NCI-H2227 treated with DMSO at 0.1 percent for 48 hours (cell line): ENCODE data around the gene MDFIC.
"Not testable (repeated sequence)": the region's sequence is repeated elsewhere in the genome, so short reads cannot be mapped to it uniquely, and the experiment has no call there.

ENCODE experiments used
- DNase-seq: peaks from one replicate; lab custom pipeline; 2025; lab: John Stamatoyannopoulos, UW

MDFIC gene, protein sequence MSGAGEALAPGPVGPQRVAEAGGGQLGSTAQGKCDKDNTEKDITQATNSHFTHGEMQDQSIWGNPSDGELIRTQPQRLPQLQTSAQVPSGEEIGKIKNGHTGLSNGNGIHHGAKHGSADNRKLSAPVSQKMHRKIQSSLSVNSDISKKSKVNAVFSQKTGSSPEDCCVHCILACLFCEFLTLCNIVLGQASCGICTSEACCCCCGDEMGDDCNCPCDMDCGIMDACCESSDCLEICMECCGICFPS

DNA sequence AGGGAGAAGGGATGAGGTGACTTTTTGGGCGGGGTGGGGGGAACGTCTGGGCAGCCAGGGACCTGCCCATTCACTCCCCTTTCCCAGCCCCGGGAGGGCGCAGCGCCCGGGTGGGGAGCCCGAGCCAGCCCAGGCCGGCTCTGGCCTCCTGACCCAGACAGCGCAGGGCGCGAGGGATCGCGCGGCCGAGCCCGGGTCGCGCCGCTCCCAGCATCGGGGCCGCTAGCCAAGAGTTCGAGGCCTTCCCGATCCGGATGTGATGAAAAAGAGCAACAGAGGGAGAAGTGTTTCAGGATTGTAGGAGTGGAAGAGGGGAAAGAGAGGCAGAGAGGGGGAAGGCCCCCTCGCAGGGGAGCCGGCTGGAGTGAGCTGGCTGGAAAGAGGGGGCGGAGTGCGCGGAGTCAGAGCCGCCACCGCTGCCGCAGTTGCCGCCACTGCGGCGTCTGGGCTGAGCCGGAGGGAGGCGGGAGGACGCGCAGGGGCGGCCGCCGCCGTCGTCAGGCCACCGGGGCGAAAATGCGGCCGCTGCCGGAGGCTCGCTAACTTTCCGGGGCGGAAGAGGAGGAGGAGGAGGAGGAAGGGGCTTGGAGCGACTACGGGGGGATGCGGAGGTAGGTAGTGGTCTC, at the start of gene MDFIC:
Gene MDFIC, plus strand, starts transcription at position 69 of the 626 bp plus-strand sequence. CDS start 940 bp downstream, outside the sequence.
- no peak for DNase-seq

DNA sequence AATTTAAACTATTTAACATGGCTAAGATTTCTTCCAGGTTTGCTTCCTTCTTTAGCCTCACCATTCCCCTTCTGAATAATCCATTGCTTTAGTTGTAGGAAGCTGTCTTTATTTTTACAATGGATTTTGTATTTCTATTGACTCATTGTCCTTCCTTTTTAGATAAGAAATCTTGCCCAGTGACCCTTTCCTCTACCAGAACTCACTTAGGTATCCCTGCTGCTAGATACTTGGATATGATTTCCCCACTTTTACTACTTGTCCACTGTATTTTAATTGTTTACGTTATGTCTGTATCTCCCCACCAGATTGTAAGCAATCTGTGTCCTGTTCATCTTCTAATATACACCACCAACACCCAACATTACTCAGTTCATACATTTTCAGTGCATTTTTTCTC, 47.7 kb upstream of the MDFIC start:
- DNase-seq, result no peak

DNA sequence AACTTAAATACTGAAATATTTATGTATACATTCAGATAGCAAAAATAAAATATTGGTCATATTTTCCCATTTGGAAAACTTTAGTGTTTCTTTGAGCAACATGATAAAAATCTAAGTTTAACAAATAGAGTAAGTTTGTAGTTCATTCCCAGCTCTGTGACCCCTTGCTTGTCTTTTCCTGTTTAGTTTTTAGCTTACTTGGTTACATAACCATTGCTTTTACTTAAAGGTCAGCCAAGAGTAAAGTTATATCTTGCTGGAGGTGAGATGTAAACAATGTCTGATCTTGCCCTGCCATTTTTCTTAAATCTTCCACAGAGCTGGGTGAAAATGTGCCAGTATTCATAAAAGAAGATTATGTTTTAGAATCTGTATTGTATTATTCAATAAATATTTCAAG, 46.7 kb upstream of the MDFIC start:
- DNase-seq, result no peak

DNA sequence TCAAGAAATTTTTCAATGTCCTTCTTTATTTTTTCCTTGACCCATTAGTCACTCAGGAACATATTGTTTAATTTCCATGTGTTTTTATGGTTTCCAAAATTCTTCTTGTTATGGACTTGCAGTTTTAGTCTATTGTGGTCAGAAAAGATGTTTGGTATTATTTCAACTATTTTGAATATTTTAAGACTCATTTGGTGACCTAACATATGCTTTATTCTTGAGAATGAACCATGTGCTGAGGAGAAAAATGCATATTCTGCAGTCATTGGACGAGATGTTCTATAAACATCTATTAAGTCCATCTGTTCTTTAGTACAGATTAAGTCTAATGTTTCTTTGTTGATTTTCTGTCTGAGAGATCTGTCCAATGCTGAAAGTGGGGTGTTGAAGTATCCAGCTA, 42.3 kb upstream of the MDFIC start:
- DNase-seq, result no peak

DNA sequence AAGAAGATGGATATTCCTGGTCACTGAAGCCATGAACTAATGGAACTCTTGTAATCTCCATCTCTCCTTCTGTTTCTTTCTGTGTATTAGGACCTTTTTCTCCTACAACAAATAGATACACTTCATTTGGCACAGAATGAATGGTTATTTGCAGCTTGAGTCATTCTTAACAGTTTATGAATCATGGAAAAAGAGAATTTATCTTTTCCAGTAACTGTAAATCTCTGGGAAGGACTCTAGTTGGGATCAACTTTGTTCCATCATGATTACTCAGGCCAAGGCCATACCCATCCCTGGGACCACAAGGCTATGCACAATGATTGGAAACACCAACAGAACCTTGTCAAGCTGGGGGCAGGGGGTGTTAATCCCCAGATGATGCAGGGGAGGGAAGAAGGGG, 36.1 kb upstream of the MDFIC start:
- no peak for DNase-seq

DNA sequence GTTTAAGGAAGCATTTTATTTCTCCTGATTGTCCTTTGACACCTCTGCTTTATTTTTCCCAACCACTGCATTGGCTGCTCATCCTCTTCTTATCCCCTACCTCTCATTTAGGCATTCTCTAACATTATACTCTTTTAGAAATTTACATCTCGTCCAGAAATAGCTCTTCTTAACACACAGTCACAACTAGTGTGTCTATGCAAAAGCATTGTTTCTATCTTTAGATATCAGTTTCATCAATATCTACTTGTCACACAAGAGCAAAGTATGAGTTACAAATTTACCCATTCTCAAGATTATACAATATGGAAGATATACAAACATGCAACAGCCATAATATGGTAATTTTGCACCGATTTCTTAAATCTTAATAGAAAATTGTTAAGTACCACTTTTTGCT, 35.7 kb upstream of the MDFIC start:
- no peak for DNase-seq

DNA sequence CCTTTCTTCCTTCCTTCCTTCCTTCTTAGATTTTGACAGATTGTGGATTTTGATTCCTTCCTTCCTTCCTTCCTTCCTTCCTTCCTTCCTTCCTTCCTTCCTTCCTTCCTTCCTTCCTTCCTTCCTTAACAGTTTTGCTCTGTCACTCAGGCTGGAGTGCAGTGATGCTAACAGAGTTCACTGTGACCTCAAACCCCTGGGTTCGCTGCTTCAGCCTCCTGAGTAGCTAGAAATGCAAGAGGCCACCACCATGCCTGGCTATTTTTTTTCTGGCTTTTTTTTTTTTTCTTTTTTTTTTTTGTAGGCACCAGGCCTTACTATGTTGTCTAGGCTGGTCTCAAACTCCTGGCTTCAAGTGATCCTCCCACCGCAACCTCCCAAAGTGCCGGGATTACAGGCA, 32.8 kb upstream of the MDFIC start:
- not testable (repeated sequence) for DNase-seq

DNA sequence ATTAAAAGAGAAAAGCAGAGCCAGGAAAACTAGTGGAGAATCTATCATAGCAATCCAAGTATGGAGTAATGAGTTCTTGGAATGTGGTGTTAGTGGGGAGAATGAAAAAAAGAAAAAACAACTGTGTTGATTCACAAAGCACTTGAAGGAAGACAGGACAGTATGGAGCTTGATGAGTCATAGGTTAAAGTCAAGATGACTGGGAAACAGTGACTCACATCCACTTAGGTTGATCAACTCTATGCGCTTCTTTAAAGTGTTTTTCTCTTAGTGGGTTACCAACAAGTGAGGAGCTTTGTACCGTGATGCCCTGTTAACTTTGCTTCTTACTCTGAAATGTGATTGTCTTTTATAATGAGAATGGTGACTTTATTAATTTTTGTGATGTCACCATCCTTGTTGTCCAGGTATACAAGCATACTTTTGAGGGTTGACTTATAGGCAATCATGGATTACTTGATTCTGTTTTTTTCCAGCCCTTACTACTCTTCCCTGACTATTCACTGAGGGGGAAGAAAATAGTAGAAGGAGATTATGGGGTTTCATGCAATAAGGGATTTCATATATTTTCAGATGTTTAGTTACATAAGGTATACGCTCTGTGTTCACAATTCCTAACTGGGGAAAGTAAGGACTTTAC, 32.1 kb upstream of the MDFIC start:
- no peak for DNase-seq

DNA sequence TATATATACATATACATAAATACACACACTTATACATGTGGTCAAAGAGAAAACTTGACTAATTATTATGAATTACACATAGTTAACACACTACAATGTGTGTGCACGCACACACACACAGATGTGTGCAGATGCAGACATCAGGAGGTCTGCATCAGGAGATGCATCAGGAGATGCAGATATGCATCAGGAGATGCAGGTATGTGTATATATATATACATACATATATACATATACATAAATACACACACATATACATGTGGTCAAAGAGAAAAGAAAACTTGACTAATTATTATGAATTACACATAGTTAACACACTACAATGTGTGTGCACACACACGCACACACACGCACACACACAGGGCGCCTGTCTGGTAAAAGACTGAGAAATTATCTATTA, 31.3 kb upstream of the MDFIC start:
- DNase-seq, result no peak

DNA sequence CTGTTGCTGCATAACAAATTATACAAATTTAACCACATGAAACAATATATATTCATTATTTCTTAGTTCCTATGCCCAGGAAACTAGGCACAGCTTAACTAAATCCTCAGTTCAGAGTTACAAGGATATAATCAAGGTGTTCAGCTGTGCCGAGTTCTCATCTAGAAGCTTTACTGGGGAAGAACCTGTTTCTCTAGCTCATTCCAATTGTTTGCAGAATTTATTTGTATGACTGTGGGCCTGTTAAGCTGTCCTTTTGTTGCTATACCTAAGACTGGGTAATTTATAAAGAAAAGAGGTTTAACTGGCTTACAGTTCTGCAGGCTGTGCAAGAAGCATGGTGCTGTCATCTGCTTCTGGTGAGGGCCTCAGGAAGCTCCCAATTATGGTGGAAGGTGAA, 21.8 kb upstream of the MDFIC start:
- no peak for DNase-seq

DNA sequence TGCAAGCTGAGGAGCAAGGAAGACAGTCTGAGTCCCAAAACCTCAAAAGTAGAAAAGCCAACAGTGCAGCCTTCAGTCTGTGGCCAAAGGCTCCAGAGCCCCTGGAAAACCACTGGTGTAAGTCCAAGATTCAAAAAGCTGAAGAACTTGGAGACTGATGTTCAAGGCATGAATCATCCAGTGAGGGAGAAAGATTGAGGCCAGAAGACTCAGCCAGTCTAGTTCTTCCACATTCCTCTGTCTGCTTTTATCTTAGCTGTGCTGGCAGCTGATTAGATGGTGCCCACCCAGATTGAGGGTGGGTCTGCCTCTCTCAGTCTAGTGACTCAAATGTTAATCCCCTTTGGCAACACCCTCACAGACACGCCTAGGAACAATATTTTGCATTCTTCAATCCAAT, 20.1 kb upstream of the MDFIC start:
- DNase-seq, result no peak

DNA sequence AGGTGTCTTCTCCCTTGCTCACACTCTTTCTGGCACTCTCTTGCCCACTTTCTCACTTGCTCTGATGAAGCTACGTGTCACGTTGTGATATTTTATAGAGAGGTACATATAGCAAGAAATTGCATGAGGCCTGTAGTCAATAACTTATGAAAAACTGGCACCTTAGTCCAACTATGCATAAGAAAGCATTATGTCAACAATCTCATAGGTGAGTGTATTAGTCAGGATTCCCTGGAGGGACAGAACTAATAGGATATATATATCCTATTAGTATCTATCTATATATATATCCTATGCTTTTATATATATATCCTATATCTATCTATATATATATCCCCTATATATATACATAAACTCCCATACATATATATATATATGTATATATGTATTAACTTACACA, 18.8 kb upstream of the MDFIC start:
- DNase-seq, result no peak

DNA sequence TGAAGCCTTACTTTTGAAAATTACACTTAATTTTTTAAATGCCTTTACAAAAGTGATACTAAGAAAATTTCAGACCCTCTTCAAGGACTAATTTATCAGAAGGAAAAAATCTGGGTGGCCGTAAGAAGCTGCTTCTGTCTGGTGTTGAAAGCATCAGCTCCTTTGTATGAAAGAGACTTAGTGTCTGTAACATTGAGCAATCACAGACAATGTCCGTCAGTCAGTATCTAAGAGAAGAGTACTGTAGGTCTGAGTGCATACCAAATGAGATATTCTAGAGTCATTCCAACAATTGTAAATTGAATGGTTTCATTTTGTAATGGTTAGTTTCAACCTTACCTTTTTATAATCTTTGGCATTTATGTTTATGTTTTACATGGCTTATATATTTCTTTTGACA, 11.1 kb upstream of the MDFIC start:
- DNase-seq, result no peak

DNA sequence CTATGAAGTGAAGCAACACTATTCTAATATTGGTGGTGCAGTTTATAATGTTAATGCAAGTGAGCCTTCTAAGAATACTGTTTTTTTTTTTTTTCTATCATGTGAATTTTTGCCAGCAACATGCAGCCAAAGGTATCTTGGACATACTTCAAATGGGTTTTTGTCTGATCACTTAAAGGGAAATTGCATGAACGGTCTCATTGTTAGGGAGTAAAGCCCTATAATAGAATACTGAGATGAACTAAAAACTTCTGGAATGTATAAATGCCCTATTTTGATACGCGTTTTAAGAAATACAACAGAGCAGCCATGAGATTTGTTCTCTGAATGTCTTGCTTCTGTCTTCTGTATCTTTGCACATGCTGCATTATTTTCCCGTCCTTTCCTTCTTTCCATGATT, 10.5 kb upstream of the MDFIC start:
- no peak for DNase-seq

DNA sequence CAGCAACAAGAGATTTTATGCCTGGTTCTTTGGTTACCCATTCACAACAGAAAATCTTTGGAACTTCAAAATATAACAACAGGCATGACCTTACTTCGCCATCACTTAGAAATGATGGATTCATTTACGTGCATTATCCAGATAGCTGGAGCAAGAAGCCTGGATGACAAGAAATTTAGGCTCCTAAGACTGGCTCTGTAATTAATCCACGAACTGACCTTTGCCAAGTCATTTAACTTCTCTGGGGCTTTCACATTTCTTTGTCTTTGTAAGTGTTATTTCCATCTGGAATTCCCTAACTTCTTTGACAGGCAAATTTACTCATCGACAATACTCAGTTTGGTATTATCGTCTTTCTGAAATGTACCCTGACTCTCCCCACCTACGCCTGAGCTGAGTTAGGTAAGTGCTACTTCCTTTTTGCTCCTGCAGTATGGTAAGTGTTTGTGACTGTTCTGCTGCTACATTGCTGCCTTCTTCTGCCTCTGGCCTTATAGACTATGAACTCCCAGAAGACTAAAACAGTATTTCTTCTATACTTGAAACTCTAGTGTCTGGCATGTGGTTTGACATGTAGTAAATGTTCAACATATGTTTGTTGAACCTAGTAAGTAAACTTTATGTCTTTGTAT, 5.5 kb upstream of the MDFIC start:
- no peak for DNase-seq

DNA sequence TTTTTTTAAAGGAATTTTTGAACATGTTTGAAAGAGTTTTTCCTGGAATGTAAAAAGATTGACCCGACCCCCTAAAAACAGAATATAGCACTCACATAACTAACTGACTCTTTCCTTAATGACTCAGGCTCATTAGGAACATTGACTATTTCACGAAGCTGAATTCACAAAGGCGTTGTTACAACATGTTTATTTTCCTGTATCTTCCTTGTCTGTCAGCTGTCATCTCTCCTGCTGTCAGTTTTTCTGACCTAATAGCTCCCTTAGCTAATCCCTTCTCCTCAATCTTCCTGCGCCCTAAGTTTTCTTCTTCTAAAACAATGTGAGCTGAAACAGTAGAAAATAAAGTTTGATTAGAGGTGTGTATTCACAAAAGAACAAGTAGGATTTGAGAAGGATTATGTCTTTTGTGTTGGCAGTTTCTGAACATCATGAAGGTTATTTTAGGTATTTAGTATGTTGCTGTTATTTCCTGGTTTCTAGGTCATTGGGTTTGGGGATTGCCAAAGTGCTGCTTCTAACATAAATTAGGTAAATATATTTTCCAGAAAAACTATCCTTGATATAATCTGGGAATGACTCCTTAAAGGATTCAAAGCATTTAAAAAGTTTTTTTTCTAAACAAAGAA, 4.6 kb upstream of the MDFIC start:
- no peak for DNase-seq

DNA sequence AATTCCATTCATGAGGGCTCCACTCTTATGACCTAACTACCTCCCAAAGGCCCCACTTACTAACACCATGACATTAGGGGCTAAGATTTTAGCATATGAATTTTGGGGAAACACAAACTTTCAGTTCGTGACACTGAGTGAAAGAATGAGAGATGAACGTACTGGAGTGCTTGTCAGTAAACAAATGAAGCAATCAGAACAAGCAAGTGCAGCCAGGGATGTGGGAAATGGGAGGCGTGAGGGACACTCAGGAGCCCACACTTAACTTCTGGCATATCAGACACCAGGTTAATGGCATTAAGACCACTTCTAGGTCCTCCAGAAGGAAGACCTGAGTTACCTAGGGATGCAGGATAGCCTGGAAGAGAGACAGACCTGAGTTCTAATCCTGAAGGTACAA, 2.3 kb upstream of the MDFIC start:
- DNase-seq, result no peak

DNA sequence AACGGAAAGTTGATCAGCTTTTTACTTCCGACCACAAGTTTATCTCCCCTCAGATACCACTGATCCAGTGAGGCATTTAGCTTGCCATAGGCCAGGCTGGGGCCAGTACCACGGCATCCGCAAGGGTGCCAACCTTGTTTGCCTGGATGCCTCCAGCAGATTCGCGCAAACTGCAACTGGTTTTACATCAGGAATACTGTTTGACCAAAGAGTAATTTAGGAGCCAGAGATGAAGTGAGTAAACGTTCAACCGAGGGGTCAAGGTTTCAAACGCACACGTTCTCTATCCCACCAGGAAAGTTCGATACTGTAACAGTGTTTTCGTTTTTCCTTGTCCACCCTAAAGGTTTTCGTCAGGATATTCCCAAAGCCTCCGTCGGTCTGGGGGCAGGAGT, 266 bp upstream of the MDFIC start:
- no peak for DNase-seq

DNA sequence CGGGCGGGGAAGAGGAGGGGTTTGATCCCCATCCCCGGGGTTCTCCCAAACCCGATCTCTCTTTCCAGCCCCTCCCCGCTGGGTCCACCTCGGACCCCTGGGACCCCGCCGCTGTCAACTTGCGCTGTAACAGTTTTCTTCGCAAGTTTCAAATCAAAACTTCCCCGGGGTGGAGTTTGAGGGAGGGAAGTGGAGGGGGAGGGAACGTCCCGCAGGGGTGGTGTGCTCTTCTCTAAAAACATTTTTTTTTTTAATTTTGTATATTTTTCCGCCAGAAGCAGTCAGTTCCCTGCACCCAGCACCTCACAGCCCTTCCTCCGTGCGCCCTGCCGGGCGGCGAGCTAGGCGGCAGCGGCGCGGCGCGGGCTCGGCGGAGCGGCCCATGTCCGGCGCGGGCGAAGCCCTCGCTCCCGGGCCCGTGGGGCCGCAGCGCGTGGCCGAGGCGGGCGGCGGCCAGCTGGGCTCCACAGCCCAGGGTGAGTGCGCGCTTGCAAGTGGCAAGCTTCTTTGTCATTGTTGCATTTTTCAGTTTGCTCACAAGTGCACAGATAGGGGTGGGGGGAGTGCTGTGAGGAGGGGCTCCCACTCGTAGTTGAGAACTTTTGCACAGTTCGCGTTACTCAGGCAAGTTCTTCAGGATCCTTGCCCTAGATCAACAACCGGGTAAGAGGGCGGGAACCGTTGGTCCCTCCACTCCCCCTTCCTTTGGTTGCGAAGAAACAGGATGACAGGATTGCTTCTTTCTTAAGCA, 933 bp downstream of the MDFIC start:
- DNase-seq, result no peak

DNA sequence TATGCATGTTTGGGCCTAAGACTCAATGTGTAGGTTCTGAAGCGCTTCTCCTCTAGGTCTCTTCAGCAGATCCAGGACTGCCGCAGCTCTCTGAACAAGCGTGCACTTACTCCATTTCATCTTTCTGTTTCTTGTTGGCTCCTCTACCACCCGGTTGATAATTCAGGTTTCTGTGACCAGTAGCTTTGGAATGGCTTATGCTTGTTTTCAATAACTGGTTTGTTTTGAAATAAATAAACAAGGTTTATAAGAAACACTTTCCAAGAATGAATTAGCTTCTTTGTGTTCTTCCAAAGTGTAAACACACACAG, 1.5 kb downstream of the MDFIC start:
- DNase-seq, result no peak

DNA sequence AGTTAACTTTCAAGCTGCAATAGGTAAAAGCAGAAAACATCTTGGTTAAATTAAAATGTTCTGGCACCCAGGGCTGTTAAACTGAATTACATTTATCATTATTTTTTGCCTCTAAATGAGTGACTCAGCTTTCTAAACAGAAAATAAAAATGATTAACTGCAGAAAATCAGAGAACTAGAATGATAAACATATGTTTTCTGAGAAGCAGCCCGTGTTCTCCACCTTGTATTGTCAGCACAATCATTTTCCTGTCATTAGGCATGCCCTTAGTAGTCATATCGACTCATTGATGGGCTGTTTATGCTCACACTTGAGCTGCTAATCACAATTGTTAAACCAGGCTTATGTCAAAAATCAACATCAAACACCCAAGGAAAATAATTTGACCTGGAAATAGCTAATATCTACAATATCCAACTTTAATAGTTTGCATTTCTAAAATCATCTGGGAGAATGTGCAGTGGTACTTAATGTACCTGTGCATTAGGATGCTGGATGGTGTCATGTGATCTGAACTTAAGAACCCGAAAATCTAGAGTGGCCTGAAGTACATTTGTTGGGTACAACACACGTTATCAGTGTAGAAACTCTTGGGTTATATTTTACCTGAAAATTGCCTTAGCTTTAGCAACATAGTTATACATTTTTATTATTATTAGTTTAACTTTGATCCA, 2.3 kb downstream of the MDFIC start:
- no peak for DNase-seq

DNA sequence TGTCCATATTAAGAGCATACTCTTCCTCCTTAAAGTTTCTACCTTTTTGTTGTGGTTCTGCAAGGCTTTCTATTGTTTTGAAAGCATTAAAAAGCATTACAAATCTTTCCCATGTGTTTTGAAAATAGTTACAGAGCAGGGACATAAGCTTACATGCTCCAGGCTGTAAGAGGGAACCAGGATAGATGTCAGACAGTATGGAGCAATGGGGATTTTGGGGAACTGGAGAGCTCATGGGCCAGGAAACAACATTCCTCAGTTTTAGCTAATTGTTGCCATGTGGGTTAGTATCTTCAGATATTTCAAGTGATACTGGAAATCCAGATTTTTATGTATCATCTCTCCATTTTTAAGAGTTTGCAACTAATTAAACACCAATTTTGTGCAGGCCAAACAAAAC, 3.5 kb downstream of the MDFIC start:
- DNase-seq, result no peak
